ENCODE measurements around the gene ZNRF2.

The ZNRF2 gene

DNA sequence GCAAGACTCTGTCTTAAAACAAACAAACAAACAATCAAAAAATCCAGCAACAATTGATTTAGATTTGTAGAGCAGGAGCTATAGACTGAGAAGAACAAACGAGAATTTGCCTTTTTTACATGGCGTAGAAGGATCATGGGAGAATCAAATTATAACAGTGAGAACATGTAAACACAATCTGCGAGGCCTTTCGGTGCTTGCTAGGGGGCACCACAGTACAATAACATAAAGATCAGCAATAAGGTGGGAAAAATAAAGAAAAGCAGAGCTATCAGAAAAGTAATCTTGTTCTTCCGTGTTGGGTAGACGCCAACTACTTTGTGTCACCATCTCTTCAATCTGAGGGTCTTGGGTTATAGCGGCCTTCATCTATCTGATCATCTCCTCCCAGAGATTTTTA lies 112.0 kb downstream of the ZNRF2 start:
- TF ChIP-seq, protein P1, sequence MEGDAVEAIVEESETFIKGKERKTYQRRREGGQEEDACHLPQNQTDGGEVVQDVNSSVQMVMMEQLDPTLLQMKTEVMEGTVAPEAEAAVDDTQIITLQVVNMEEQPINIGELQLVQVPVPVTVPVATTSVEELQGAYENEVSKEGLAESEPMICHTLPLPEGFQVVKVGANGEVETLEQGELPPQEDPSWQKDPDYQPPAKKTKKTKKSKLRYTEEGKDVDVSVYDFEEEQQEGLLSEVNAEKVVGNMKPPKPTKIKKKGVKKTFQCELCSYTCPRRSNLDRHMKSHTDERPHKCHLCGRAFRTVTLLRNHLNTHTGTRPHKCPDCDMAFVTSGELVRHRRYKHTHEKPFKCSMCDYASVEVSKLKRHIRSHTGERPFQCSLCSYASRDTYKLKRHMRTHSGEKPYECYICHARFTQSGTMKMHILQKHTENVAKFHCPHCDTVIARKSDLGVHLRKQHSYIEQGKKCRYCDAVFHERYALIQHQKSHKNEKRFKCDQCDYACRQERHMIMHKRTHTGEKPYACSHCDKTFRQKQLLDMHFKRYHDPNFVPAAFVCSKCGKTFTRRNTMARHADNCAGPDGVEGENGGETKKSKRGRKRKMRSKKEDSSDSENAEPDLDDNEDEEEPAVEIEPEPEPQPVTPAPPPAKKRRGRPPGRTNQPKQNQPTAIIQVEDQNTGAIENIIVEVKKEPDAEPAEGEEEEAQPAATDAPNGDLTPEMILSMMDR (IDR thresholded peaks at IDR 0.05; ENCODE audit: low read depth, low read length) = peak; percentile 35
- TF ChIP-seq MYC (IDR thresholded peaks at IDR 0.05; ENCODE audit: low read depth, low read length) = no peak
- DNase-seq (ENCODE audit: low read depth) = peak; percentile 56
- H3K4me3 ChIP-seq (ENCODE audit: low read depth, low read length) = no peak overlapping the region

- no peak for DNase-seq (ENCODE audit: low read depth)
- no peak for TF ChIP-seq POLR2A (IDR thresholded peaks at IDR 0.05; ENCODE audit: extremely low read depth, insufficient read length)
- TF ChIP-seq, protein P1 (IDR thresholded peaks at IDR 0.05; ENCODE audit: low read depth, low read length) = no peak
- TF ChIP-seq, protein P2, sequence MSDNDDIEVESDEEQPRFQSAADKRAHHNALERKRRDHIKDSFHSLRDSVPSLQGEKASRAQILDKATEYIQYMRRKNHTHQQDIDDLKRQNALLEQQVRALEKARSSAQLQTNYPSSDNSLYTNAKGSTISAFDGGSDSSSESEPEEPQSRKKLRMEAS (IDR thresholded peaks at IDR 0.05; ENCODE audit: low read depth, low read length) = no peak
- TF ChIP-seq MYC (IDR thresholded peaks at IDR 0.05; ENCODE audit: low read depth, low read length) = no peak
- no peak overlapping the region for H3K4me3 ChIP-seq (ENCODE audit: low read depth, low read length)
Measured at GRCh38 chr7:30403477-30403876, 119.1 kb downstream of the ZNRF2 start.

DNA sequence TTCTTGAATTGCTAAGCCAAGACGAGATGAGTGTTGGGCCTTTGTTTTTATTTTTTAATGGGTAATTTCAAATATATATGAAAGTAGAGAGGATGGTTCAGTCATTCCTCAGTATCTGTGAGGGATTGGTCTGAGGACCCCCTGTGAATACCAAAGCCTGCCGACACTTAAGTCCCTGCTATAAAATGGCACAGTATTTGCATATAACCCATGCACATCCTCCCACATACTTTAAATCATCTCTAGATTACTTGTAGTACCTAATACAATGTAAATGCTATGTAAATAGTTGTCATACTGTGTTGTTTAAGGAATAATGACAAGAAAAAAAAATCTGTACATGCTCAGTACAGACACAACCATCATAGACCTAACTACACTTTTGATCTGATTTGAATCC lies 120.8 kb downstream of the ZNRF2 start:
- H3K4me3 ChIP-seq (ENCODE audit: low read depth, low read length) = no peak overlapping the region
- no peak for DNase-seq (ENCODE audit: low read depth)

GRCh38 chr7:30406664-30407425 lies 122.4 kb downstream of the ZNRF2 start:
- no peak for TF ChIP-seq MYC (IDR thresholded peaks at IDR 0.05; ENCODE audit: low read depth, low read length)
- TF ChIP-seq, protein P2 (IDR thresholded peaks at IDR 0.05; ENCODE audit: low read depth, low read length) = no peak
- TF ChIP-seq POLR2A (IDR thresholded peaks at IDR 0.05; ENCODE audit: extremely low read depth, insufficient read length) = no peak
- TF ChIP-seq, protein P1 (IDR thresholded peaks at IDR 0.05; ENCODE audit: low read depth, low read length) = no peak
- DNase-seq (ENCODE audit: low read depth) = no peak
- H3K4me3 ChIP-seq (ENCODE audit: low read depth, low read length) = no peak overlapping the region

More for the DNA sequence above, 120.8 kb downstream of the ZNRF2 start:
- TF ChIP-seq MYC (IDR thresholded peaks at IDR 0.05; ENCODE audit: low read depth, low read length) (no peak), POLR2A (IDR thresholded peaks at IDR 0.05; ENCODE audit: extremely low read depth, insufficient read length) (no peak)
- TF ChIP-seq, protein P1 (IDR thresholded peaks at IDR 0.05; ENCODE audit: low read depth, low read length) = no peak
- TF ChIP-seq, protein P2 (IDR thresholded peaks at IDR 0.05; ENCODE audit: low read depth, low read length) = no peak

- no peak overlapping the region for H3K4me3 ChIP-seq (ENCODE audit: low read depth, low read length)
- TF ChIP-seq POLR2A (IDR thresholded peaks at IDR 0.05; ENCODE audit: extremely low read depth, insufficient read length) (no peak), MYC (IDR thresholded peaks at IDR 0.05; ENCODE audit: low read depth, low read length) (no peak)
- TF ChIP-seq, protein P2 (IDR thresholded peaks at IDR 0.05; ENCODE audit: low read depth, low read length) = no peak
- TF ChIP-seq, protein P1 (IDR thresholded peaks at IDR 0.05; ENCODE audit: low read depth, low read length) = no peak
- DNase-seq (ENCODE audit: low read depth) = peak; percentile 40
Measured at GRCh38 chr7:30411173-30411572, 126.8 kb downstream of the ZNRF2 start.
